Measurements from ENCODE around the gene SPTSSA. TPM values are rescaled to one million over a fixed set of nuclear protein-coding genes. Genes with fewer than 3 reads are reported as not detected.

SPTSSA gene
- total RNA-seq, 2 experiments from 2014 or later = 8.4 to 8.9 TPM

Other genes starting within 250 kb of the SPTSSA start
- gene EAPP, start 77.5 kb upstream of the SPTSSA start, total RNA-seq = 10 to 100 TPM; 37.5 to 40.2 TPM
- 10 to 100 TPM; 82.0 to 86.9 TPM for gene SNX6, start 167.9 kb upstream of the SPTSSA start, total RNA-seq